HFFc6 (cell line): ENCODE results near the gene ADAMTSL2. TPM values are rescaled to one million over a fixed set of nuclear protein-coding genes. Genes with fewer than 3 reads are reported as not detected.

Experiments used
- DNase-seq: peaks from one replicate; pipeline ENCODE4 v3.0.0-alpha.2; 2018
- H3K27ac Mint-ChIP-seq: 2 replicates; pipeline ENCODE4 v1.8.0; 2020; ENCODE audit warnings: mild to moderate bottlenecking, mixed read lengths
- H3K27me3 Mint-ChIP-seq: 2 replicates; pipeline ENCODE4 v1.8.0; 2021; ENCODE audit warnings: mild to moderate bottlenecking, moderate library complexity, mixed read lengths; ENCODE audit not compliant: insufficient read depth
- H3K36me3 Mint-ChIP-seq: 2 replicates; pipeline ENCODE4 v1.8.0; 2021; ENCODE audit warnings: low read depth, mixed read lengths
- H3K4me1 Mint-ChIP-seq: 2 replicates; pipeline ENCODE4 v1.8.0; 2020; ENCODE audit warnings: low read depth, mixed read lengths
- H3K4me3 Mint-ChIP-seq: 2 replicates; pipeline ENCODE4 v1.8.0; 2020; ENCODE audit warnings: mild to moderate bottlenecking, moderate library complexity, mixed read lengths
- H3K9me3 Mint-ChIP-seq: 2 replicates; pipeline ENCODE4 v1.8.0; 2020; ENCODE audit warnings: mild to moderate bottlenecking, mixed read lengths
- total RNA-seq, 6 experiments: library from RNA; stranded (reverse); fragmentation: NEBNext Ultra II Directional; extraction: Animal tissue kit (Norgen Biotek cat#: 25700); gene quantifications; 2 replicates in 1 of 6; 3 replicates in 5 of 6; pipeline ENCODE4 v1.2.3, GENCODE V29; 2021
- TF ChIP-seq, protein P1 (sequence below): fragments of 200-600 bp; sonication (generic); IDR thresholded peaks from 2 replicates; pipeline ENCODE4 v1.5.0; 2021; ENCODE audit warnings: antibody characterized with exemption, mild to moderate bottlenecking

The ADAMTSL2 gene
- total RNA-seq, 6 experiments from 2014 or later: 0.05 to 0.07 (median 0.06) TPM; not detected in 3

DNA sequence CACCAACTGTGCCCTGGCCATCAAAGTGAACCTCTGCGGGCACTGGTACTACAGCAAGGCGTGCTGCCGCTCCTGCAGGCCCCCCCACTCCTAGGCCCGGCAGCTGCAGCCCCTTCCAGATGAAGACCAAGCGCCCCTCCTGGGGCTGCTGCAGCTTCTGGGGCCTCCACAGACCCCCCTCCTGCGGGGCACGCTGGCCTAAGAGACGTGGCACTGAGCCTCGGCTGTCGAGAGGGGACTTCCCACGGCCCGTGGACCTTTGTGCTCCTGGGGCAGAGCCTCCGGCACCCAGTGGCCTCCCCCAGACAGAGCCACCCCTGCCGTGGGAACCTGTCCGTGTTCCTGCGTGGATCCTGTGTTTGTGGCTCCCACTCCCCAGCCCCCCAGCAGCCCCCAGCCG is 40.3 kb downstream of the ADAMTSL2 start:
- Mint-ChIP-seq H3K9me3 (no peaks in the 10 kb centered on the region), H3K4me3 (no peak overlapping the region), H3K27me3 (peaks cover 27% of the 10 kb centered on the region), H3K4me1 (no peaks in the 10 kb centered on the region; the same call in 1 of the 2 replicates), H3K27ac (no peak overlapping the region), H3K36me3 (no peaks in the 10 kb centered on the region)
- TF ChIP-seq, protein P1, sequence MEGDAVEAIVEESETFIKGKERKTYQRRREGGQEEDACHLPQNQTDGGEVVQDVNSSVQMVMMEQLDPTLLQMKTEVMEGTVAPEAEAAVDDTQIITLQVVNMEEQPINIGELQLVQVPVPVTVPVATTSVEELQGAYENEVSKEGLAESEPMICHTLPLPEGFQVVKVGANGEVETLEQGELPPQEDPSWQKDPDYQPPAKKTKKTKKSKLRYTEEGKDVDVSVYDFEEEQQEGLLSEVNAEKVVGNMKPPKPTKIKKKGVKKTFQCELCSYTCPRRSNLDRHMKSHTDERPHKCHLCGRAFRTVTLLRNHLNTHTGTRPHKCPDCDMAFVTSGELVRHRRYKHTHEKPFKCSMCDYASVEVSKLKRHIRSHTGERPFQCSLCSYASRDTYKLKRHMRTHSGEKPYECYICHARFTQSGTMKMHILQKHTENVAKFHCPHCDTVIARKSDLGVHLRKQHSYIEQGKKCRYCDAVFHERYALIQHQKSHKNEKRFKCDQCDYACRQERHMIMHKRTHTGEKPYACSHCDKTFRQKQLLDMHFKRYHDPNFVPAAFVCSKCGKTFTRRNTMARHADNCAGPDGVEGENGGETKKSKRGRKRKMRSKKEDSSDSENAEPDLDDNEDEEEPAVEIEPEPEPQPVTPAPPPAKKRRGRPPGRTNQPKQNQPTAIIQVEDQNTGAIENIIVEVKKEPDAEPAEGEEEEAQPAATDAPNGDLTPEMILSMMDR: no peak
- no peak for DNase-seq

DNA sequence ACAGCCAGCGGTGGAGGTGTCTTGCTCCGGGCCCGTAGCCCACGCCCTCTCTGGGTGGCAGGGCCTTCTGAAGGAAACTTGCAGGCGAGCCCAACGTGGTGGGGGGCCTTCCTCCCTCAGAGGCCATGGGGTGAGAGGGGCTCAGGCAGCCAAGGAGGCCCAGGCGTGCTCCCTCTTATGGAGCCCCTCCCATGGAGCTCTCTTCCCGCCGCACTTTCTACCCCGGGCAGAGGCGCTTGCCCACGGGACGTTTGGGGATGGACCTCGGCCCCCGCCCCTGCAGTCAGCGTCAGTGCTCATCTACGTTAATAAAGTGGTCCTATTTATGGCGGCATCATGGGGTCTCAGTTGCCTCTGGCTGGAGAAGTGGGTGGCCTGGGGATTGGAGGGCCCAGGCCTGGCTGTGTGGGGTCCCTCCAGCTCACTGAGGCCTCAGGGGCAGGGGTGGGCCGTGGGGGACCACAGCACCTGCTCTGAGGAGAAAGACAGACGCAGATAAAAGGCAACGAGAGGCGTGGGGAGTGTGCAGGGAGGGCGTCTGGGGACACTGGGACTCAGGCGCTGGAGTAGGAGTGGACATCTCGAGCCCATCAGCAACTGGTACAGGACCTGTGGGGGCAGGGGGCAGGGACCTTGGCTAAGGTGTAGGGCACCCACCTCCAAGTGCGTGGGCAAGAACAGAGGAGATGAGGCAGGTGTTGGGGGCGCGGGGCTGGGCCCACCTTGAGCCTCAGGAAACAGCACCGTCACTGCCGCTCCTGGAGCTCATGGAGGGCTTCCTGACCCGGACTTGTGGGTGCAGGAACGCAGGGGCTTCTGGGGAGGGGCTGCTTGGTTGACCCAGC is 40.9 kb downstream of the ADAMTSL2 start:
- Mint-ChIP-seq H3K27me3 (peaks cover 25% of the 10 kb centered on the region), H3K36me3 (no peaks in the 10 kb centered on the region), H3K4me1 (no peaks in the 10 kb centered on the region; the same call in 1 of the 2 replicates), H3K27ac (no peak overlapping the region), H3K4me3 (no peak overlapping the region), H3K9me3 (no peaks in the 10 kb centered on the region)
- TF ChIP-seq, protein P1: no peak
- no peak for DNase-seq

GRCh38 chr9:133576031-133576874 is 41.7 kb downstream of the ADAMTSL2 start:
- peaks cover 29% of the 10 kb centered on the region for H3K27me3 Mint-ChIP-seq
- H3K27ac Mint-ChIP-seq: no peak overlapping the region
- DNase-seq: no peak
- no peak overlapping the region for H3K4me3 Mint-ChIP-seq
- TF ChIP-seq, protein P1: no peak
- H3K9me3 Mint-ChIP-seq: no peaks in the 10 kb centered on the region
- H3K4me1 Mint-ChIP-seq: no peaks in the 10 kb centered on the region; the same call in 1 of the 2 replicates
- H3K36me3 Mint-ChIP-seq: no peaks in the 10 kb centered on the region

DNA sequence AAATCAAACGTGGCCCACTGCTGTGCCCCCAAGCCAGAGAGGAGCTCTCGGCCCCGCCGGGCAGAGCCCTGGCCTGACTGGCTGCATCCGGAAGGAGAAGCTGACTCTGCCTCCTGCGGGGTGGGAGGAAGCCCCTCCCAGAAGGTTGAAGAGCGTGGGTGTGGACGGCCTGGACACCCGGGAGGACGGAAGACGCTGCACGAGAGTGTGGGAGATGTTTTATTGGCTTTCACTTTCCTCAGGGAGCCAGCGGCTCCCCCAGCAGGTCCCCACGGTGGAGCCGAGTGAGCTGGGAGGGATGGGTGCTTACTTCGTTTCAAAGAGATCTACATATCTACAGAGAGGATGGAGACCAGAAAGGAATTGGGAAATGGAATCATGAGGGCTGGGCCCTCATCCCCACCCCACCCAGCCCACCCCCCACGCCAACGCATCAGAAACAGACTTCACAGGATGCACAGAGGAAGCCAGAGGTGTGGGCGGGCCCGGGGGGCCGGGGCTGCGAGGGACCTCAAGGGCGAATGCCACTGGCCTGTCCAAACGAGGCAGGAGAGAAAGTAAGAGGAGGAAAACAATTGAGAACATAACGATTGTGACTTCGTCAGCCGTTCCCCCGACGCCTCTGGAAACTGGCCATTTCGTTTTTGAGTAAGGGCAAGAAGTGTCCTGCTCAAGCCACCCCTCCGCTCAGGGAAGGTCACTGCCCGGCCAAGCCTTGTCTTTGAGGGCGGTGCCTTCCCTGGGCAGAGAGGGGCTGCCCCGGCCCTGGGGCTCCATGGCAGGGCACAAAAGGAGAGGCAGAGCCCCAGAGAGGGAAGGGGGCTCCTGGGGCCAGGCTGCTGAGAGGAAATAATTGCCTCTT is 42.6 kb downstream of the ADAMTSL2 start:
- TF ChIP-seq, protein P1: no peak
- no peaks in the 10 kb centered on the region for H3K36me3 Mint-ChIP-seq
- peaks cover 38% of the 10 kb centered on the region for H3K27me3 Mint-ChIP-seq
- DNase-seq: no peak
- H3K4me1 Mint-ChIP-seq: no peaks in the 10 kb centered on the region; the same call in 1 of the 2 replicates
- H3K9me3 Mint-ChIP-seq: no peaks in the 10 kb centered on the region
- no peak overlapping the region for H3K27ac Mint-ChIP-seq
- H3K4me3 Mint-ChIP-seq: no peak overlapping the region

DNA sequence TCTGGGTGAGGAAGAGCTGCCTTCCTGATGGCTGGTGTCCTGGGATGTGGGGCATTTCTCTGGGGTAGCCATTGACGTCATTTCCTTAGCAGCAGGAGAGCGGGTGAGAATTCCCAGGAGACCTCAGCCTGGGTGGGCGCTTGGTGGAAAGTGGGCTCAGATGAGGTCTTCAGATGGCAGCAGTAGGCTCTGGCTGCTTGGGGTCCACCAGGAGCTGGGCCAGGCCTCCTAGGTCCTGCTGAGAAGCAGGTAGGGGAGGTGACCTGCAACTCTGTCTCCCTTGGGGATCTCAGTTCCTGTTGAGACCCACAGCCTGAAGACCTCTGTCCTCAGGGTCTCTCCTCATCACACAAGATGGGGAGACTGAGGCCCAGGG is 43.2 kb downstream of the ADAMTSL2 start:
- TF ChIP-seq, protein P1: no peak
- no peak overlapping the region for H3K27ac Mint-ChIP-seq
- peaks cover 40% of the 10 kb centered on the region for H3K27me3 Mint-ChIP-seq

More for the DNA sequence above, 43.2 kb downstream of the ADAMTSL2 start:
- Mint-ChIP-seq H3K4me3 (no peak overlapping the region), H3K9me3 (no peaks in the 10 kb centered on the region), H3K4me1 (no peaks in the 10 kb centered on the region; the same call in 1 of the 2 replicates), H3K36me3 (no peaks in the 10 kb centered on the region)
- DNase-seq: no peak
